Caco-2 (cell line): Measurements from ENCODE around the gene TTC39B. TPM values are rescaled to one million over a fixed set of nuclear protein-coding genes. Genes with fewer than 3 reads are reported as not detected.

ENCODE experiments used
- BruUV-seq: library from RNA; stranded (reverse); fragments of 400-500 nt; replicated peaks from 2 replicates; lab custom pipeline; 2021; lab: Mats Ljungman, UMichigan
- CTCF ChIA-PET: fragments of 300-600 bp; sonication (Branson Sonifier 250); formaldehyde crosslinking; loops from one replicate; lab custom pipeline; 2022; ENCODE audit warnings: antibody characterized with exemption; lab: Charles Lee
- POLR2A ChIA-PET: fragments of 300-600 bp; sonication (Branson Sonifier 250); formaldehyde crosslinking; loops from one replicate; lab custom pipeline; 2022; ENCODE audit warnings: antibody characterized with exemption; lab: Charles Lee
- DNase-seq, 2 experiments: peaks; one replicate each; pipeline versions ENCODE4 v3.0.0 to v3.0.0-alpha.2; 2020 to 2022
- H3K27me3 ChIP-seq: replicated peaks from 2 replicates; pipeline ENCODE4 v1.6.0; 2011; ENCODE audit warnings: low read length; ENCODE audit not compliant: control insufficient read depth, insufficient read depth
- H3K36me3 ChIP-seq: 2 replicates; pipeline ENCODE4 v1.5.1; 2011; ENCODE audit warnings: low read length; ENCODE audit not compliant: control insufficient read depth, insufficient read depth
- H3K4me1 ChIP-seq: fragments of 250-450 bp; sonication (Bioruptor Pico); 2 replicates; pipeline ENCODE4 v1.5.1; 2020; ENCODE audit warnings: mild to moderate bottlenecking
- H3K4me3 ChIP-seq: 2 replicates; pipeline ENCODE4 v1.5.1; 2011; ENCODE audit warnings: low read depth, mild to moderate bottlenecking, control low read depth, low read length
- H3K9me3 ChIP-seq: fragments of 250-450 bp; sonication (Bioruptor Pico); 2 replicates; pipeline ENCODE4 v1.5.1; 2020; ENCODE audit warnings: mild to moderate bottlenecking, moderate library complexity
- H3K27ac Mint-ChIP-seq: one replicate; pipeline ENCODE4 v1.8.0; 2022; ENCODE audit warnings: mixed read lengths; ENCODE audit not compliant: unreplicated experiment
- H3K27me3 Mint-ChIP-seq: one replicate; pipeline ENCODE4 v1.8.0; 2022; ENCODE audit warnings: mixed read lengths; ENCODE audit not compliant: insufficient read depth, unreplicated experiment
- H3K36me3 Mint-ChIP-seq: one replicate; pipeline ENCODE4 v1.8.0; 2022; ENCODE audit warnings: mild to moderate bottlenecking, mixed read lengths; ENCODE audit not compliant: insufficient read depth, unreplicated experiment
- H3K4me1 Mint-ChIP-seq: one replicate; pipeline ENCODE4 v1.8.0; 2022; ENCODE audit warnings: low read depth, mixed read lengths; ENCODE audit not compliant: unreplicated experiment
- H3K4me3 Mint-ChIP-seq: one replicate; pipeline ENCODE4 v1.8.0; 2022; ENCODE audit warnings: mild to moderate bottlenecking, moderate library complexity, mixed read lengths; ENCODE audit not compliant: unreplicated experiment
- H3K9me3 Mint-ChIP-seq: one replicate; pipeline ENCODE4 v1.8.0; 2022; ENCODE audit warnings: mixed read lengths; ENCODE audit not compliant: unreplicated experiment
- intact Hi-C: fragments of 100-400 bp; cut with micrococcal nuclease; formaldehyde crosslinking; loops from one replicate; pipeline ENCODE4 v1.10.0; 2022; ENCODE audit not compliant: unreplicated experiment
- total RNA-seq: library from RNA; stranded (reverse); gene quantifications from 2 replicates; pipeline ENCODE4 v1.2.3, GENCODE V29; 2022
- TF ChIP-seq, protein P1 (sequence below), 2 experiments: fragments of 200-600 bp in 1 of 2; IDR thresholded peaks; 1 replicate in 1 of 2; 2 replicates in 1 of 2; pipeline versions ENCODE4 v1.5.1 to v1.8.0; 2011 to 2022; ENCODE audit warnings: antibody characterized with exemption in 1 of 2, control low read depth in 1 of 2, inconsistent platforms in 1 of 2, low read depth in 1 of 2, low read length in 1 of 2, mild to moderate bottlenecking in 1 of 2, moderate library complexity in 1 of 2; ENCODE audit not compliant: insufficient read depth in 1 of 2, severe bottlenecking in 1 of 2, unreplicated experiment in 1 of 2

TTC39B gene
- total RNA-seq, 1 experiment from 2014 or later: 6.9 TPM

DNA sequence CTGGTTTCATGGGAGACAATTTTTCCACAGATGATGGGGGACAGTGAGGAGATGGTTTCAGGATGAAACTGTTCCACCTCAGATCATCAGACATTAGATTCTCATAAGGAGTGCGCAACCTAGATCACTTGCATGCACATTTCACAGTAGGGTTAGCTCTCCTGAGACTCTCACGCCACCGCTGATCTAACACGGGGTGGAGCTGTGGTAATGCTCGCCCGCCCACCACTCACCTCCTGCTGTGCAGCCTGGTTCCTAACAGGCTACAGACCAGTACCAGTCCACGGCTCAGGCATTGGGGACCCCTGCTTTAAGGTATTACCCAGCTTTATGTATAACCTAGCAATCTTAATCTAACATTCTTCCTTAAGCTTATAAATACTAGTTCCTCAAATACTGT lies 35.6 kb downstream of the TTC39B start:
- Mint-ChIP-seq H3K27me3 (no peaks in the 10 kb centered on the region), H3K36me3 (no peaks in the 10 kb centered on the region), H3K27ac (no peak overlapping the region), H3K4me1 (no peaks in the 10 kb centered on the region), H3K4me3 (no peak overlapping the region), H3K9me3 (no peaks in the 10 kb centered on the region)
- Histone ChIP-seq H3K9me3 (no peaks in the 10 kb centered on the region), H3K4me1 (peaks cover 4% of the 10 kb centered on the region), H3K4me3 (no peak overlapping the region), H3K27me3 (no peaks in the 10 kb centered on the region), H3K36me3 (no peaks in the 10 kb centered on the region; the same call in 1 of the 2 replicates)
- TF ChIP-seq, protein P1, sequence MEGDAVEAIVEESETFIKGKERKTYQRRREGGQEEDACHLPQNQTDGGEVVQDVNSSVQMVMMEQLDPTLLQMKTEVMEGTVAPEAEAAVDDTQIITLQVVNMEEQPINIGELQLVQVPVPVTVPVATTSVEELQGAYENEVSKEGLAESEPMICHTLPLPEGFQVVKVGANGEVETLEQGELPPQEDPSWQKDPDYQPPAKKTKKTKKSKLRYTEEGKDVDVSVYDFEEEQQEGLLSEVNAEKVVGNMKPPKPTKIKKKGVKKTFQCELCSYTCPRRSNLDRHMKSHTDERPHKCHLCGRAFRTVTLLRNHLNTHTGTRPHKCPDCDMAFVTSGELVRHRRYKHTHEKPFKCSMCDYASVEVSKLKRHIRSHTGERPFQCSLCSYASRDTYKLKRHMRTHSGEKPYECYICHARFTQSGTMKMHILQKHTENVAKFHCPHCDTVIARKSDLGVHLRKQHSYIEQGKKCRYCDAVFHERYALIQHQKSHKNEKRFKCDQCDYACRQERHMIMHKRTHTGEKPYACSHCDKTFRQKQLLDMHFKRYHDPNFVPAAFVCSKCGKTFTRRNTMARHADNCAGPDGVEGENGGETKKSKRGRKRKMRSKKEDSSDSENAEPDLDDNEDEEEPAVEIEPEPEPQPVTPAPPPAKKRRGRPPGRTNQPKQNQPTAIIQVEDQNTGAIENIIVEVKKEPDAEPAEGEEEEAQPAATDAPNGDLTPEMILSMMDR (IDR thresholded peaks at IDR 0.05; ENCODE audit: insufficient read depth in 1 of 2, low read depth in 1 of 2, low read length in 1 of 2, severe bottlenecking in 1 of 2, unreplicated experiment in 1 of 2): no peak
- BruUV-seq: no TSS peak
- no peak for DNase-seq
- CTCF ChIA-PET: no interaction called here
- intact Hi-C loops: no loop called here
- POLR2A ChIA-PET: no interaction called here

DNA sequence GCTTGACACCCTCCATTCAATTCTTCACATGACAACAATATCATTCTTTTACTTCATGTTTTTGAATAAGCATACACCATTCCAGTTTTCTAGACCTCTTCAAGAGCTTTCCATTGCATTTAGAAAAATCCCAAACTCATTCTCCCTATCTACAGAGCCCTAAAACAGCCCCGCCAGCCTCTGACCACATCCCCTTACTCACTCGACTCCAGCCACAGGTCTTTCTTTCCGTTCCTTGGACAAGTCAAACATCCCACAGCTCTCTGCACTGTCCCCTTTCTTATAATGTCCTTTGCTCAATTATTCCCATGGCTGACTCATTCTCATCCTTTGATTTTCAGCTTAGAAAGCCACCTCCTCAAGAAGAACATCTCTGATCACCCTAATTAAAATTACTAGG lies 38.2 kb downstream of the TTC39B start:
- CTCF ChIA-PET: no interaction called here
- no TSS peak for BruUV-seq
- Mint-ChIP-seq H3K9me3 (no peaks in the 10 kb centered on the region), H3K36me3 (no peaks in the 10 kb centered on the region), H3K27me3 (no peaks in the 10 kb centered on the region), H3K27ac (no peak overlapping the region), H3K4me1 (no peaks in the 10 kb centered on the region), H3K4me3 (no peak overlapping the region)
- no peaks in the 10 kb centered on the region for H3K27me3 ChIP-seq
- intact Hi-C loops: no loop called here
- H3K4me3 ChIP-seq: no peak overlapping the region
- TF ChIP-seq, protein P1 (IDR thresholded peaks at IDR 0.05; ENCODE audit: insufficient read depth in 1 of 2, low read depth in 1 of 2, low read length in 1 of 2, severe bottlenecking in 1 of 2, unreplicated experiment in 1 of 2): no peak
- no peaks in the 10 kb centered on the region for H3K9me3 ChIP-seq
- H3K4me1 ChIP-seq: no peaks in the 10 kb centered on the region
- H3K36me3 ChIP-seq: no peaks in the 10 kb centered on the region; the same call in 1 of the 2 replicates
- POLR2A ChIA-PET: no interaction called here
- no peak for DNase-seq

DNA sequence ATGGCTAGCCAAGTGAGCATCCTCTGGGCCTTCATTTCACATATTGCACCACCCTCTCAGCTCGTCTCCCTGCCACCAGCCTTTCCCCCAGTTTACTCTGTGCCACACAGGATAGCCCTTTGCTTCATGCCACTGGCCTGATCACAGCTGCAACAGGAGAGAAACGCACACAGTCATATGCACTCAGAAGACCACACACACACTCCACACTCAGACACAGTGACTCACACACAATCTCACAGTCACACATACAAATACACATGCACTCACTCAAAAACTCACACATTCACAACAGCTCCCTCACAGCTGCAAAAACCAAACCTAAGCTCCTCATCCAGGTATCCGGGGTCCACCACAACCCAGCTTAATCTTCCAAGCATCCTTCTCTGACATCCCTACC lies 38.7 kb downstream of the TTC39B start:
- H3K27ac Mint-ChIP-seq: no peak overlapping the region

More for the DNA sequence above, 38.7 kb downstream of the TTC39B start:
- Histone ChIP-seq H3K4me1 (no peaks in the 10 kb centered on the region), H3K36me3 (no peaks in the 10 kb centered on the region; the same call in 1 of the 2 replicates), H3K9me3 (no peaks in the 10 kb centered on the region), H3K4me3 (no peak overlapping the region), H3K27me3 (no peaks in the 10 kb centered on the region)
- no TSS peak for BruUV-seq
- no peaks in the 10 kb centered on the region for H3K36me3 Mint-ChIP-seq
- no peak for DNase-seq
- intact Hi-C loops: no loop called here
- ChIA-PET CTCF (interaction anchor here (0.5 kb wide), 1 partner anchor 12 kb away, joined by 5 read pairs; no protein-coding TSS in a partner anchor), POLR2A (no interaction called here)
- no peaks in the 10 kb centered on the region for H3K4me1 Mint-ChIP-seq
- H3K27me3 Mint-ChIP-seq: no peaks in the 10 kb centered on the region
- no peak overlapping the region for H3K4me3 Mint-ChIP-seq
- H3K9me3 Mint-ChIP-seq: no peaks in the 10 kb centered on the region
- TF ChIP-seq, protein P1 (IDR thresholded peaks at IDR 0.05; ENCODE audit: insufficient read depth in 1 of 2, low read depth in 1 of 2, low read length in 1 of 2, severe bottlenecking in 1 of 2, unreplicated experiment in 1 of 2): no peak
